Astrocyte (in vitro differentiated cells and primary cell): Measurements from ENCODE around the gene YBX2.
"Not testable (repeated sequence)": the region's sequence is repeated elsewhere in the genome, so short reads cannot be mapped to it uniquely, and the experiment has no call there.

Source experiments
- CTCF ChIP-seq: IDR thresholded peaks from 2 replicates; pipeline ENCODE4 v1.5.1; 2011; ENCODE audit warnings: low read depth, mild to moderate bottlenecking, inconsistent platforms, low read length, moderate library complexity; ENCODE audit not compliant: insufficient read depth
- EZH2 ChIP-seq: IDR thresholded peaks from 2 replicates; pipeline ENCODE4 v1.6.1; 2012; ENCODE audit warnings: mild to moderate bottlenecking, low read length, inconsistent platforms; ENCODE audit not compliant: insufficient read depth

GRCh38 chr17:7243838-7244237, 50.6 kb downstream of the YBX2 start:
- TF ChIP-seq CTCF, EZH2: not testable (repeated sequence)
